GM19328 (cell line): ENCODE results near the gene SLC14A1.

Experiments
- ATAC-seq: cut with Tn5 transposase; IDR thresholded peaks from one replicate; pipeline ENCODE4 v1.9.1; 2021; ENCODE audit warnings: mild to moderate bottlenecking, moderate library complexity; ENCODE audit not compliant: unreplicated experiment

Gene SLC14A1

DNA sequence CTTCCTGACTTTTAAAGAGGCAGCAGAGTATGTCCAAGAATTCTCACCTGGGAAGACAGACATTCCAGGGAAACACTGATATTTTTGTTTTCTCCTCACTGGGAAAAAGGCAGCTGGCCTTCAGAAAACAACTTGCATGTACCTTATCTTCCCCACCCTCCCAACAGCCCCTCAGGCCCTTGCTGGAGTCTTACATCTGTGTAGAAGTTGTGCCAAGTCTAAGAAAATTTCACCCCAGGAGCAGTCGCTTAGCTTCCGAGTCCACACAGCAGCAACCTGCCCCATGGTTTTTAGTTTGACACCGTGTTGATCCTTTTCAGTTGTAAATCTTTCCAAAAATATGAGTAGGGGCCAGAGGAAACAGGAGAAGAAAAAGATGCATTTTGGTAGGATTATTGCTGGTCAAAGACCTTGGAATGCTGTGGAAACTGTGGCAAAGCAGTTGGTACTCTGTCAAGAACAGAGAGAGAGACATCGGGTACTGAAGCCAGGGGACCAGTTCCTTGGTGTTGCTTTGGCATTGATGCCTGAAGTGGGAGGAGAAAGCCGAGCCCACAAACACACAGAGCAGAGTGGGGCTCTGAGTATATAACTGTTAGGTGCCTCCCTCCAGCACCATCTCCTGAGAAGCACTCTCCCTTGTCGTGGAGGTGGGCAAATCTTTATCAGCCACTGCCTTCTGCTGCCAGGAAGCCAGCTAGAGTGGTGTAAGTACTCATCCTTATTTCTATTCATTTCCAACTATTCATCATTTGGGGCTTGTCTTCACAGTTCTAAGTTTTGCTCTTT lies at the start of gene SLC14A1:
Gene SLC14A1 (plus strand): TSS at position 615 of the 789 bp plus-strand sequence. CDS start 6,140 bp downstream, outside the sequence.
- no peak for ATAC-seq

DNA sequence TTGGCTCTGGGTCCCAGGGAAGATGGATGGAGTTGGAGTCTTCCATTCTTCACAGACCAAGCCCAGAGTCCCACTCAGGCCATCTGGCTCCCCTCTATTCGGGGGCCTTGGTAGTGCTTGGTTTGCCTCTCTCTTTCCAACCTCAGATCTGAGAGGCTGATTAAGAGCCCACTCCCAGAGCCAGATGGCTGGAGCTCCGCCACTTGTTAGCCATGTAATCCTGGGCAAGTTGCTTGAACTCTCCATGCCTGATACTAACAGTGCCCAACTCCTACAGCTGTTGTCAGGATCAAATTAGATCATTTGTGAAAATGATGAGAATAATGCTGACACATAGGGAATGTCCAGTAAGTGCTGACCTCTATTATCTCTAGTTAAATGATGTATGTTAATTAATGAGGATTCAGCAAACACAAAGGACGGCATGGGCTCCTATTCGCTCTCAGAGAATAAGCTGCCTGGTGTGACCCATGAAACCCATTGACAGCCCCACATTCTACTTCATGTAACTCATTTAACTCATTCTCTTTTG lies 46.6 kb upstream of the SLC14A1 start:
- no peak for ATAC-seq

DNA sequence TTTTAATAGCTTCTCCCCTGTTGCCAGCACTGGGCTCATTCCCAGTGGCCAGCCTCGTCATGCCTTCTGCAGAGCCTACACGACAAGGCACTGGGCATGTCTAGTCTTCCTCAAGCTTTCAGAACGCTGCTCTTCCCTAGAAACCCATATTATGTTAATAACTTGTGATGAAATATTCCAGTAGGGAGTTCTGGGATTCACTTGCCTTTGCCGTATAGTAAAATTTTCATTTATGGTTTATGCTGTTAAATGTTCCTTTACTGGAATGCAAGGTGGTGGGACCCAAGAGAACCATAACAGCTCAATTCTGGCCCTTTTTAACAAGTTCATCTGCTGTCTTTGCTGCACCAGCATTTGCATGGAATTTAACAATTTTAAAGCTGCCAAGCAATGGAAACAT lies 45.5 kb upstream of the SLC14A1 start:
- ATAC-seq = no peak

DNA sequence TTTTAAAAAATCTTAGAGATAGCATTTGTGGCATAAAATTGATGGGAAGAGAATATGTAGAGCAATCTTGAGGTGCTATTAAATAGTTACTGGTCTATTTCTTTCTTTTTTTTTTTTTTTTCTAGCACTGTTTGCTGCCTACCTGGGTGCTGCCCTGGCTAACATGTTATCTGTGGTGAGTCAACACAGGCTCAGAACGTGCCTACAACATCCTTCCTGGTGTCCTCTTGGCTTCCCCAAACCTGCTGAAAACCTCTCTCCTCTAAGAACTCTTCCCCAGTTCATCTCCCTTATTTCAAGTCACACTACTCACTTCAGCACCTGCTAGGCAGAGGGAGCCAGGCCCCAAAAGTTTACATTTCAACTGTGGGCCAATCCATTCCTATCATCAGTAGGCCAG lies 45.1 kb upstream of the SLC14A1 start:
- no peak for ATAC-seq

GRCh38 chr18:45680066-45680690 lies 43.8 kb upstream of the SLC14A1 start:
- no peak for ATAC-seq

DNA sequence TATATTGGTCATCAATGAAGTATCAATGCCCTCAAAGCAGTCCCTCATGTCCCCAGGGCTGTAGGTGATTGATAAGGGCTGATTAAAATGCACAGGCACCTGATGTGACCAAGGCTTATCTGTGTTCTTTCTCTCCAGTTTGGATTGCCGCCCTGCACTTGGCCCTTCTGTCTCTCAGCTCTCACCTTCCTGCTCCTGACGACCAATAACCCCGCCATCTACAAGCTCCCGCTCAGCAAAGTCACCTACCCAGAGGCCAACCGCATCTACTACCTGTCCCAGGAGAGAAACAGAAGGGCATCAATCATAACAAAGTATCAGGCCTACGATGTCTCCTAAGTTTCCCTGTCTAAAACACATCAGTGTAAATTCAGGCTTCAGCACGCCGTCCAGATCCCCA lies 41.8 kb upstream of the SLC14A1 start:
- ATAC-seq = no peak

DNA sequence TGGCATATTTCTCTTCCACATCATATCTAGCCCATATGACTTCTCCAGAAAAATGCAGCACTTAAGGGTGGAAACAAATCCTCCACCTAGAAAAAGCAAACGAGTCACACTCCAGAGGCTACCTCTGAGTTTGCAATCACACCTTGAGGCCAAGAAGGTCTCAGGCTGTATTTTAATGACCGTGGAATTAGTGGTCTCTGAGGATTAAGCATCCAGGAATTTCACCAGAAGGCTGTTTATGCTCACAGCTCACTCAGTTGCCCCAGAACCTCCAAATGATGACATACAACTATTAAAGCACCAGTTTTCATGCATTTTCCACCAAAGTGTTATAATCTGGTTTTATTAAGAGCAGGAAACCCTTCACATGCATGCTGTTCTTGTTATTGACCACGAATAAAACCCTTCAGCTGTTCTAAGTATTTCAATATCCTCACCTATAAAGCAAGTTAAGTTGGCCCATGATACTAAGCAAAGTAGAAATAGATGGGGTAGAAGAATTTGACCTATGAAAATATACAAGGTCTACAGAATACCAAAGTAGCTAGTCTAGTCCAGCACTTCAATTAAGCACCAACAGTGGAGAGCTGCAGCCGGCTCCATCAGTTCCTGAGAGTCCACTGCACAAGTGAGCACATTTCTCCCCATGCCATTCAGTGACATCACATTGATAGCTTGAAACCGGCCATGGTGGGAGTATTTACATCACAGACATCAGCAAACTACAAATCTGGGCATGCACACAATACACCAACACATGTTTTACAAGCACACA lies 39.5 kb upstream of the SLC14A1 start:
- ATAC-seq = no peak

DNA sequence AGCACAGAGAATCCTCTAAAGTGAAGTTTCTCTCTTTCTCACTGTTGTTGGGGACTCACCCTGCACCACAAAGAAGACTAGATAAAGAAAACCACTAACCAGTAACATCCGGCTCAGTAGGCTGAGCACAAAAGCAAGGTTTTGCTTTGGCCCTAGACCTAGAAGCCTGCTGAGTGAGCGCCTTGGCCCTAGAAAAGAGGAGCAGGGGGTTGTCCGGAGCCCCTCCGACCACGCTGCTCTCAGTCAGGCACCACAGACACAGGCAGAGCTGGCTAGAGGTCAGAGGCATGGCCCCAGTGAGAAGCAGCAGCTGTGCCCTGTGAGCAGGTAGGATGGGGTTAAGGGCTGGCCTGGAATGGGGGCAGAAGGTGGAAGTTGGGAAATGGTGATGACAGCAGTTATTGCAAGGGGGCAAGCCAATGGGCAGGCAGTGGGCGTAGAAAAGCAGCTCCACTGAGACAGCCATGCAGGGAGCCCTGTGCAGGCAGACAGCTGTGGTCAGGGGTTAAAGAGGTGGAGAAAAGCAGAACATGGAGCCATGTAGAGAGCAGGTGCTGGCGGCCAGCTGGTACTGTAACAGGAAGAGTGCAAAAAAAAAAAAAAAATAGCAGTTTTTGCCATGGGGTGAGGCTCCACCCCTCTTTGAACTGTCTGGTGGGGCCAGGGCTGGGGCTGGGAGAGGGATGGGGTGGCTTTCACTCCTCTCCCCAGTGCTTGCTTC lies 36.9 kb upstream of the SLC14A1 start:
- ATAC-seq = peak; percentile 71

DNA sequence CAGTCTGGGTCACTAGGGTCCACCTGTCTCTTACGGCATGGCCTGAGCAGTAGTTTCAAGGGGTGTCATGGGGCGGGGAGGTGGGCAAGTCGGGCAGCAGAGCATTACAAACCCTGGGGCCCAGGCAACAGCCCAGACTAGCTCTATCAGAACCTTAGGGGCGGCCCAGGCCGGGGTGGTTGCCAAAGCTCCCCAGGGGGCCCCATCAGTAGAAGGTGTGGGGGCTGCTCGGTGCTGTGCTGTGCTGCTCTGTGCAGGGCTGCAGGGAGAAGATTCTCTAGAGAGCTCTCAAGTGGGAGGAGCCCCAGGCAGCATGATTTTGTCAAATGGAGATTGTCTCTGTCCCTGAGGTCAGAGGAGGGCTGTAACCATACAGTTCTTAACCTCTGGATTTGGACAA lies 36.4 kb upstream of the SLC14A1 start:
- peak; percentile 31 for ATAC-seq

GRCh38 chr18:45688113-45688512 lies 35.9 kb upstream of the SLC14A1 start:
- no peak for ATAC-seq

- ATAC-seq = no peak
Measured at GRCh38 chr18:45688833-45689232, 35.1 kb upstream of the SLC14A1 start.

DNA sequence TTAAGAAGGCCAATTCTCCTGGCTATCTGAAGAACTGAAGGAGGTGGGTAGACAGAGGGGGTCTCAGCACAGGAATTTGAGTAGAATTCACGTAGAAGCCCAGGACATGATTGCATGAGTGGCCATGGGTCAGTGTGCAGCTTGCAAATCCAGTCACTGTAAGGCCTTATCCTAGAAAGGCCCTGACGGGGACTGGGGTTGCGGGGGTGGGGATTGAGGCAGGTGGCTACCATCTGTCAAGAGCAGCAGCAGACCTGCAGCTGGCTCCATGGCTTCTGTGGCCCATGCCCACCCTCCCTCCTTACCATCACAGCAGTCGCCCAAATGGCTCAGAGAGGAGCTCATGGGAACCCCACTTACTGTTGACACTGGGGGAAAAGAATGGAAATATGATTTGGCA lies 34.6 kb upstream of the SLC14A1 start:
- ATAC-seq = no peak

DNA sequence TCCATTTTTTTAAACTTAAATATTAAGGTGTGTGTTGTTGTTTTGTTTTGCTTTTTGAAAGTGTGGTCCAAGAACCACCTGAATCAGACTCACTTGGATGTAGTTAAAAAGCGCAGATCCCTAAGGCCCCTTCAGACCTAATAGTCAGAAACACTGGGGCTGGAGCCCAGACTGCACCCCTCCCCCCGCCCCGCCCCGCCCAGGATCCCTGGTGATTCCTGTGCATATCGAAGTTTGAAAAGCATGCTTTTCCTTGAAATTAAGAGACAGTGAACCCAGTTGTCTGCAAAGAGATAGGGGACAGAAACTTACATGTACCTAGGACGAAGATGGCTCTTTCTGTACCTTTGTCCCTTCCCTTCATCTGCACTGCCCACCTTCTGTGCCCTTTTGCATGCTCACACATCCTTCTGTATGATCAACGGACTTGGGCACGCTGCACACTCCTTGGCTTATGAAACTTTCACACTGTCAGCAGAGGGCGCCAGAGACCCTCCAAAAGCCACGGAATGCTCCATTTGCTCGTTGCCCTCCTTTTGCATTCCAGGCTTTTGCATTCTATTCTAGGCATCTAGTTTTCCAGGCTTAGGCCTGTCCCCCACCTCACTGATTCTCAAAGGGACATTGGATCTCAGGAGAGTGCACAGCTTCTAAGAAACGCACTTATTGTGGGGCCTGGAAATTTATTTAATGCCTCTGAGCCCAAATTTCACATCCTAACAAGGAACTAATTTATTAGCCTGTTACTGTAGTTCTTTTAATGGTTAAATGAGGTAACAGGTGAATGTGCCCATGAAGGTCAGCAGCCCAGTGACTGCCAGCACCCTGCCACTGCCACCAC lies 32.8 kb upstream of the SLC14A1 start:
- no peak for ATAC-seq

DNA sequence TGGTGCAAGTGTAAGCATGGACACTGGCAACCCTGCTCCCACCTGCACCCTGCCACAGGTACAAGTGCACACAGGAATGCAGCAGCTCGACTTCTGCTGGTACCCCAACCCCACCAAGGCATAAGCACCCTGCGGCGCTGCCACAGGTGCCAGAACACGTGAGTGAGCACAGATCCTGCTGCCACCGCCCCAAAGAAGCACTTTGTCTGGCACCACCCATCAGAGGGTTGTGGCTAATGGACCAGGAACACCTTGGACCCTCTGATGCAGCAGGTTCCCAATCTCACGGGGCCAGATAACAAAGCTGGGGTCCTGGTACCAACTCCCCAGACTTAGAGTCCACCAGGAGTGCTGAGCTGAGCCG lies 32.2 kb upstream of the SLC14A1 start:
- ATAC-seq = no peak

DNA sequence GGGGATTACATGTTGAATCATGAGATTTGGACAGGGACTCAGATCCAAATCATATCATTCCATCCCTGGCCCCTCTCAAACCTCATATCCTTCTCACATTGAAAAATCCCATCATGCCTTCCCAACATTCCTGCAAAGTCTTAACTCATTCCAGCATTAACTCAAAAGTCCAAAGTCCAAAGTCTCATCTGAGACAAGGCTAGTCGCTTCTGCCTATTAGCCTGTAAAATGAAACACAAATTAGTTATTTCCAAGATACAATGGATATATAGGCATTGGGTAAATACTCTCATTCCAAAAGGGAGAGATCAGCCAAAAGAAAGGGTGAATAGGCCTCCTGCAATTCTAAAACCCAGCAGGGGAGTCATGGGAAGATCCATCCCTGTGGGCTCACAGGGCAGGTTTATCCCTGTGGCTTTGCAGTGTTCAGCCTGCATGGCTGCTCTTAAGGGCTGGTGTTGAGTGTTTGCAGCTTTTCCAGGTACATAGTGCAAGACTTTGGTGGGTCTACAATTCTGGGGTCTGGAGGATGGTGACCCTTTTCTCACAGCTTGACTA lies 21.2 kb upstream of the SLC14A1 start:
- no peak for ATAC-seq

DNA sequence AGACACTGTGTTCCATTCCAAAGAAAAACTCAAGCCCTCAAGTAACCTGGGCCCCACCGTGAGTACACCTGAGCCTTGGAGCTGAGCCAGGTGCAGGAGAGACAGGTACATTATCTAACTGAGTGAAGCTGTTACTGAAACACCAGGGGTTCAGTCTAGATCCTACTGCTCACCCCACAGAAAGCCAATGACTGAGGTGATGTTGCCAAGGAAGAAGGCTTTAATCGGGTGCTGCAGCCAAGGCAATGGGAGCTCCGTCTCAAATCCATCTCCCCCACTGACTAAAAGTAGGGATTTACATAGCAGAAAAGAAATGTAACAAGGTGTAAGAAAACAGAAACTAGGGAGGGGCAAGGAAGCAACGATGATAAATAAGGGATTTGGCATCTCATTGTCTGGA lies 15.2 kb upstream of the SLC14A1 start:
- no peak for ATAC-seq

DNA sequence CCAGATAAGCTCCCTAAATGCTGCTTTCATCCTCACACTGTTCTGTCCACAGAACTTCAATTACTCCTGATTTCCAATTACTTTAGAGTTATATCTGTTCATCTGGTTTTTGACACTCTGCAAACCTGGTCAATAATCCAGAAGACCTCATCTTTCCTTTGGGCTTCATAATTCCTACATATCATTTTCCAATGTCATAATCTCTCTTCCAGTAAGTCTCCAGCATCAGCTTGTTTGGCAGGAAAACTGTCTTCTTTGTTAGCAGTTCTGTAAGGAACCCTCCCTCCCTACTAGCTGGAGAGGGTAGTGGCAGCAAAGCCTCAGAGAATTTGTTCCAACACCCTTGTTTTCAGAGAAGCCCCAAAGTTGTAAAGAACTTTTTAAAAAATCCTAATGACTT lies 11.9 kb upstream of the SLC14A1 start:
- no peak for ATAC-seq

DNA sequence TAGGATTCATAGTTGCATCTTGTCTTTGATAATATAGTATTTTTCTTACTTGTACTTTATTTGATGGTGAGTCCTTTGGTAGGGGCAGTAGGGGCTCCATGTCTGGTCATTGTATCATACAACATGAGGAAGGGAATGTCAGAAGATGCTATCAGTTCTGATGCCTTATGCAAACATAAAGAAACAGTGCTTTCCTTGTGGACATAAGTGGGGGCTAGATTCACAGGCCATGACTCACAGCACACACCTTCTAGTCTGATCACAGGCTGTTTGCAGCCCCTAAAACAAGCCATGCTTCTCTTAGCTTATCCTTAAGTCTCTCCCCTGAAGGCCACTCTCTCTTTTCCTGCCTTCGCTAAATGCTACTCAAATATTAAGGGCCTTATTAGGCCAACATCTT lies 10.7 kb upstream of the SLC14A1 start:
- no peak for ATAC-seq

DNA sequence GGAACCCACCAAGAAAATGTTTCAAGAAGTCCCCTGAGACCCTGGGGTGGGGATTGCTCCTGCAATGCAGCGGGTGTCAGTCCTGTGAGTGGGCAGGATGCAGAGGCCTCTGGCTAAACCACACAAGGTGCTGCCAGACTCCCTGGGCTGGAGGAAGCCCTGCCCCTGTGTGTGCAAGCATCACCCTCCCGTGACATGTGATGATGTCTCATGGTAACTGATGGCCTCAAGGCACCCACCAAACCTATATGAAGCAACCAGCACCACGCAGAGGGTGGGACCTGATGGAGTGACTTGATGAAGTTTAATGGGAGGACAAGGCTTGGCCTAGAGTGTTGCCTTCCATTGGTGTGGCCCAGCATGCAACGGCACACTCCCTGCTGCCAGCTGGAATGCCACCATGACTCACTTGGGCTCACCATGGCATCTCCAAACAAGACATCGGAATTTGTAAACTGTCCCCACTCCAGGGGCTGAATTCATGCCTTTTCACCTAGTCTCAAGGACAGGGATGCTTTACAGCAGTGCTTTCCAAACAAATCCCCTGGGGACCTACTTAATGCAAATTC lies 8.7 kb upstream of the SLC14A1 start:
- no peak for ATAC-seq
